ENCODE measurements around the gene COL5A3.

DNA sequence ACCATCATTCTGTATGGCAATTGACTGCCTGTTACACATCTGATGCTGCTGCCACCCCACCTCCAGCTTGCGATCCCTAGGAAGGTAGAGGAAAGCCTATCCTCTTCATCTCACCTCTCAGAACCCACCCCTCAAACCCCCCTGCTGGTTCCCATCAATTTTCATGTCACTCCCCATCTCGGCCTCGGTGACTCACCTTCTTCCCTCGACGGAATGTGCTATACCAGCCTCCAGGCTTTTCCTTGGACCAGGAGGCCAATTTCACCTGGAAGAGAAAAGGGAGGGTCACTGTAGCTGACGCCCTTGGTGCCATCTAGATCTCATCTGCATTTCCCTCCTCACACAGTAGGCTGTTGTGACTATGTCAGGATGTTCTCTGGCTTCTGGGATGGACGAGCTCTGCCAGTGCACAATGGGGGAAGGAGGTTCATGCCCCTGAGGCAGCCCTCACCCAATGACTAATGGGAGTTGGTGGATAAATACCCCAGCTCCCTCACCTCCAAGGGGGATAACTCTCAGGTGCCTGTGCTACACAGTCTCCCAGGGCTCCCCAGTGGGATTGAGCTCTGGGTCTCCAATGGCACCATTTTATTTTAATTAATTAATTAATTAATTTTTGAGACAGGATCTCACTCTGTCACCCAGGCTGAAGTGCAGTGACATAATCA, 47.5 kb downstream of the COL5A3 start:
- TF ChIP-seq, protein P1, sequence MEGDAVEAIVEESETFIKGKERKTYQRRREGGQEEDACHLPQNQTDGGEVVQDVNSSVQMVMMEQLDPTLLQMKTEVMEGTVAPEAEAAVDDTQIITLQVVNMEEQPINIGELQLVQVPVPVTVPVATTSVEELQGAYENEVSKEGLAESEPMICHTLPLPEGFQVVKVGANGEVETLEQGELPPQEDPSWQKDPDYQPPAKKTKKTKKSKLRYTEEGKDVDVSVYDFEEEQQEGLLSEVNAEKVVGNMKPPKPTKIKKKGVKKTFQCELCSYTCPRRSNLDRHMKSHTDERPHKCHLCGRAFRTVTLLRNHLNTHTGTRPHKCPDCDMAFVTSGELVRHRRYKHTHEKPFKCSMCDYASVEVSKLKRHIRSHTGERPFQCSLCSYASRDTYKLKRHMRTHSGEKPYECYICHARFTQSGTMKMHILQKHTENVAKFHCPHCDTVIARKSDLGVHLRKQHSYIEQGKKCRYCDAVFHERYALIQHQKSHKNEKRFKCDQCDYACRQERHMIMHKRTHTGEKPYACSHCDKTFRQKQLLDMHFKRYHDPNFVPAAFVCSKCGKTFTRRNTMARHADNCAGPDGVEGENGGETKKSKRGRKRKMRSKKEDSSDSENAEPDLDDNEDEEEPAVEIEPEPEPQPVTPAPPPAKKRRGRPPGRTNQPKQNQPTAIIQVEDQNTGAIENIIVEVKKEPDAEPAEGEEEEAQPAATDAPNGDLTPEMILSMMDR (IDR thresholded peaks at IDR 0.05) = no peak
- TF ChIP-seq POLR2A (IDR thresholded peaks at IDR 0.05) = no peak

Measured in Peyer's patch (tissue), 4 donors.